Measurements from ENCODE around the gene TRAF7. TPM values are rescaled to one million over a fixed set of nuclear protein-coding genes. Genes with fewer than 3 reads are reported as not detected.

TRAF7 gene
- total and polyA plus RNA-seq, 2 of the 13 experiments (the other 11 are each of a cell fraction or from before 2014, with no cell fraction given): 47.9 to 65.6 TPM

DNA sequence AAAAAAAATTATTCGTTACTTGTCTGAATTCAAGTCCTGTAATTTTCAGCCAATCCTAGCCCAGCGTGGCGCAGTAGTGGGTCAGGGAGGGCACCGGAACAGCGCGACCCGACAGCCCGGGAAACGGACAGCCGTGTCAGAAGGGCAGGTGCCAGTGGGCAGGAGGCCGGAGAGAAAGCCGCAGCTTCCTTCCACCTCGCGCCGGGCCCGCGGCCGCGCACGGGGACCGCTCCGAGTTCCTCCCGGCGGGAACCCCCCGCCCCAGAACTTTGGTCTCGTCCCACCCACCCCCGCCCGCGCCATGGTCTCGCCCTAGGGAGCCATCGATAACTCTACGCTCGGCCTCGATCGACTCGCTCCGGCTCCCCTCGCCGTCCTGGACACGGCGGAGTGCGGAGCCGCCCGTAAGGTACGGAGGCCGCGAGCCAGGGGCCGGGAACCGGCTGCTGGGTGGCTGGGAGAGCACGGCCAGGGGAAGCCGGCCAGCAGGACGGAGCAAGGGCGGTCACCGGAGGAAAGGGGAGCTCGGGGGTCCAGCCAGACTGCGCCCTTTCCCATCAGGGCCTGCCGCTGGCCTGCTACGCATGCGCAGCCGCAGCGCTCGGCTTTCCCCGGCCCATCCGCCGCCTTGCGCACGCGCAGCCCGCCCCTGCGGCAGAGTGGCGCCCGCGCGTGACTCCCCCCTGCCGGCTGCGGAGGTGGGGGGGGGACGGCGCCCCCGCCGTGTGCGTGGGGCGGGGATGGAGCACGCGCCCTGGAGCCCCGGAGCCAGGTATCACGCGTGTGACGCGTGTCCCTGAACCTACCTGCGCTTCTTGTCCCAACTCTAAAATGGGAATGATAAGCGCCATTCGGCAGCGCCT, 49.8 kb downstream of the TRAF7 start, which contains the start of gene MLST8 (continued):
- no peak for TF ChIP-seq ATF1 (CRISPR knock-in tag; IDR thresholded peaks at IDR 0.05)
- peak; percentile 83; the same call in 1 of the 2 replicates for TF ChIP-seq SMAD1 (CRISPR knock-in tag; IDR thresholded peaks at IDR 0.05; ENCODE audit: borderline replicate concordance, low read depth)
- 0 out of 2 replicates have a peak, but pooled peaks have one; percentile 40 for TF ChIP-seq TGIF2 (CRISPR knock-in tag; IDR thresholded peaks at IDR 0.05)
- TF ChIP-seq ELF1 (CRISPR knock-in tag; IDR thresholded peaks at IDR 0.05): peak; percentile 62
- TF ChIP-seq ZSCAN31 (CRISPR knock-in tag; IDR thresholded peaks at IDR 0.05; ENCODE audit: low read depth): 0 out of 2 replicates have a peak, but pooled peaks have one; percentile 61
- TF ChIP-seq KLF11 (CRISPR knock-in tag; IDR thresholded peaks at IDR 0.05): no peak; the same call in 1 of the 2 replicates
- TF ChIP-seq, protein P1, sequence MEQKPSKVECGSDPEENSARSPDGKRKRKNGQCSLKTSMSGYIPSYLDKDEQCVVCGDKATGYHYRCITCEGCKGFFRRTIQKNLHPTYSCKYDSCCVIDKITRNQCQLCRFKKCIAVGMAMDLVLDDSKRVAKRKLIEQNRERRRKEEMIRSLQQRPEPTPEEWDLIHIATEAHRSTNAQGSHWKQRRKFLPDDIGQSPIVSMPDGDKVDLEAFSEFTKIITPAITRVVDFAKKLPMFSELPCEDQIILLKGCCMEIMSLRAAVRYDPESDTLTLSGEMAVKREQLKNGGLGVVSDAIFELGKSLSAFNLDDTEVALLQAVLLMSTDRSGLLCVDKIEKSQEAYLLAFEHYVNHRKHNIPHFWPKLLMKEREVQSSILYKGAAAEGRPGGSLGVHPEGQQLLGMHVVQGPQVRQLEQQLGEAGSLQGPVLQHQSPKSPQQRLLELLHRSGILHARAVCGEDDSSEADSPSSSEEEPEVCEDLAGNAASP (CRISPR knock-in tag; IDR thresholded peaks at IDR 0.05; ENCODE audit: borderline replicate concordance): peak; percentile 16; the same call in 1 of the 2 replicates

DNA sequence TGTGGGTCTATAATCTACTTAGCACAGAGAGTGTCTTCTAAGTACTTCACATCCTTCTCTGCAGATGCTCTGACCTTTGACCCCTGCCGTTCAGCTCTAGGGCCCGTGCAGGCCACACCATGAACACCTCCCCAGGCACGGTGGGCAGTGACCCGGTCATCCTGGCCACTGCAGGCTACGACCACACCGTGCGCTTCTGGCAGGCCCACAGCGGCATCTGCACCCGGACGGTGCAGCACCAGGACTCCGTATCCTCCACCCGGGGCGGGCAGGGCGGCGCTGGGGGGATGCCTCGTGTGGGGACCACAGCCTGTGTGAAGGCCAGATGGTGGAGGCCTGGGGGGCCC, 50.4 kb downstream of the TRAF7 start:
- ChIA-PET CTCF (ENCODE audit: low intra/inter-chr PET ratio, low total read pairs) (no interaction called here), POLR2A (interaction anchor here (2.5 to 4.3 kb wide), 2 partner anchors 9 to 51 kb away, joined by 14 to 18 read pairs; partner anchors contain the start of genes PGP and TRAF7)
- Histone ChIP-seq H3K79me2 (ENCODE audit: insufficient read depth, low read length) (peaks cover 8% of the 10 kb centered on the region), H3K4me1 (ENCODE audit: insufficient read depth, low read length) (peaks cover 34% of the 10 kb centered on the region), H3K4me3 (replicated peaks in 1 of 3; ENCODE audit: insufficient read depth in 1 of 3, low read depth in 2 of 3, low read length in 3 of 3) (peak overlapping the region; percentile 71 to 96 (median 83)), H3K36me3 (replicated peaks in 1 of 2; ENCODE audit: control insufficient read depth in 1 of 2, insufficient read depth in 2 of 2, low read length in 2 of 2) (peaks cover 2 to 13% of the 10 kb centered on the region in 2 experiments; a peak in 4 of 5 replicates), H2AFZ (ENCODE audit: low read length) (no peak overlapping the region), H3K4me2 (ENCODE audit: low read depth, low read length) (peak overlapping the region; percentile 95), H3K9ac (ENCODE audit: insufficient read depth, low read depth, low read length) (peak overlapping the region; percentile 97), H3K27ac (ENCODE audit: extremely low read length, insufficient read depth, low read length) (peak overlapping the region; percentile 89), H3K27me3 (ENCODE audit: control insufficient read depth in 1 of 2, insufficient read depth in 2 of 2, low read length in 2 of 2) (no peaks in the 10 kb centered on the region), H3K9me3 (ENCODE audit: low read length) (no peaks in the 10 kb centered on the region), H4K20me1 (ENCODE audit: insufficient read depth, low read length) (no peaks in the 10 kb centered on the region)
- no TSS peak for BruUV-seq (replicated peaks)
- intact Hi-C loops (cut with micrococcal nuclease; ENCODE audit: unreplicated experiment) (no loop called here), in situ Hi-C loops (cut with HindIII; ENCODE audit: extremely low pct_ligation_motif_present, low pct_unique_long_range_greater_than_20kb) (no loop called here)
- ATAC-seq (peak; percentile 30), DNase-seq (ENCODE audit: low spot score) (no peak), FAIRE-seq (no peak)
- no CpG with 5 or more reads among the region's 16 CpGs for WGBS (ENCODE audit: low lambda C conversion rate)
- no peak for TF ChIP-seq ZNF75D (CRISPR knock-in tag; IDR thresholded peaks at IDR 0.05; ENCODE audit: borderline replicate concordance)
- TF ChIP-seq, protein P2, sequence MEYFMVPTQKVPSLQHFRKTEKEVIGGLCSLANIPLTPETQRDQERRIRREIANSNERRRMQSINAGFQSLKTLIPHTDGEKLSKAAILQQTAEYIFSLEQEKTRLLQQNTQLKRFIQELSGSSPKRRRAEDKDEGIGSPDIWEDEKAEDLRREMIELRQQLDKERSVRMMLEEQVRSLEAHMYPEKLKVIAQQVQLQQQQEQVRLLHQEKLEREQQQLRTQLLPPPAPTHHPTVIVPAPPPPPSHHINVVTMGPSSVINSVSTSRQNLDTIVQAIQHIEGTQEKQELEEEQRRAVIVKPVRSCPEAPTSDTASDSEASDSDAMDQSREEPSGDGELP (IDR thresholded peaks at IDR 0.05; ENCODE audit: borderline replicate concordance, low read depth): no peak
- TF ChIP-seq, protein P3, sequence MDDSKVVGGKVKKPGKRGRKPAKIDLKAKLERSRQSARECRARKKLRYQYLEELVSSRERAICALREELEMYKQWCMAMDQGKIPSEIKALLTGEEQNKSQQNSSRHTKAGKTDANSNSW (CRISPR knock-in tag; IDR thresholded peaks at IDR 0.05; ENCODE audit: borderline replicate concordance): no peak
- TF ChIP-seq, protein P4, sequence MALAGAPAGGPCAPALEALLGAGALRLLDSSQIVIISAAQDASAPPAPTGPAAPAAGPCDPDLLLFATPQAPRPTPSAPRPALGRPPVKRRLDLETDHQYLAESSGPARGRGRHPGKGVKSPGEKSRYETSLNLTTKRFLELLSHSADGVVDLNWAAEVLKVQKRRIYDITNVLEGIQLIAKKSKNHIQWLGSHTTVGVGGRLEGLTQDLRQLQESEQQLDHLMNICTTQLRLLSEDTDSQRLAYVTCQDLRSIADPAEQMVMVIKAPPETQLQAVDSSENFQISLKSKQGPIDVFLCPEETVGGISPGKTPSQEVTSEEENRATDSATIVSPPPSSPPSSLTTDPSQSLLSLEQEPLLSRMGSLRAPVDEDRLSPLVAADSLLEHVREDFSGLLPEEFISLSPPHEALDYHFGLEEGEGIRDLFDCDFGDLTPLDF (CRISPR knock-in tag; IDR thresholded peaks at IDR 0.05): no peak
- no peak for TF ChIP-seq ATF1 (CRISPR knock-in tag; IDR thresholded peaks at IDR 0.05)
- peak; percentile 31 for TF ChIP-seq JARID2 (CRISPR knock-in tag; IDR thresholded peaks at IDR 0.05; ENCODE audit: insufficient replicate concordance)
- no peak for TF ChIP-seq SP1 (IDR thresholded peaks at IDR 0.05)
- no peak for TF ChIP-seq SP1 (CRISPR knock-in tag; IDR thresholded peaks at IDR 0.05)
- TF ChIP-seq KLF11 (CRISPR knock-in tag; IDR thresholded peaks at IDR 0.05): no peak
- TF ChIP-seq AGO1 (IDR thresholded peaks at IDR 0.05; ENCODE audit: low read depth, low read length, poor library complexity, severe bottlenecking): no peak
- TF ChIP-seq, protein P5, sequence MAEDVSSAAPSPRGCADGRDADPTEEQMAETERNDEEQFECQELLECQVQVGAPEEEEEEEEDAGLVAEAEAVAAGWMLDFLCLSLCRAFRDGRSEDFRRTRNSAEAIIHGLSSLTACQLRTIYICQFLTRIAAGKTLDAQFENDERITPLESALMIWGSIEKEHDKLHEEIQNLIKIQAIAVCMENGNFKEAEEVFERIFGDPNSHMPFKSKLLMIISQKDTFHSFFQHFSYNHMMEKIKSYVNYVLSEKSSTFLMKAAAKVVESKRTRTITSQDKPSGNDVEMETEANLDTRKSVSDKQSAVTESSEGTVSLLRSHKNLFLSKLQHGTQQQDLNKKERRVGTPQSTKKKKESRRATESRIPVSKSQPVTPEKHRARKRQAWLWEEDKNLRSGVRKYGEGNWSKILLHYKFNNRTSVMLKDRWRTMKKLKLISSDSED (CRISPR knock-in tag; IDR thresholded peaks at IDR 0.05): no peak
